NCI-H2107 (cell line): ENCODE data around the gene DPP6.

Source experiments
- DNase-seq: peaks from one replicate; lab custom pipeline; 2025; lab: John Stamatoyannopoulos, UW

The DPP6 gene

DNA sequence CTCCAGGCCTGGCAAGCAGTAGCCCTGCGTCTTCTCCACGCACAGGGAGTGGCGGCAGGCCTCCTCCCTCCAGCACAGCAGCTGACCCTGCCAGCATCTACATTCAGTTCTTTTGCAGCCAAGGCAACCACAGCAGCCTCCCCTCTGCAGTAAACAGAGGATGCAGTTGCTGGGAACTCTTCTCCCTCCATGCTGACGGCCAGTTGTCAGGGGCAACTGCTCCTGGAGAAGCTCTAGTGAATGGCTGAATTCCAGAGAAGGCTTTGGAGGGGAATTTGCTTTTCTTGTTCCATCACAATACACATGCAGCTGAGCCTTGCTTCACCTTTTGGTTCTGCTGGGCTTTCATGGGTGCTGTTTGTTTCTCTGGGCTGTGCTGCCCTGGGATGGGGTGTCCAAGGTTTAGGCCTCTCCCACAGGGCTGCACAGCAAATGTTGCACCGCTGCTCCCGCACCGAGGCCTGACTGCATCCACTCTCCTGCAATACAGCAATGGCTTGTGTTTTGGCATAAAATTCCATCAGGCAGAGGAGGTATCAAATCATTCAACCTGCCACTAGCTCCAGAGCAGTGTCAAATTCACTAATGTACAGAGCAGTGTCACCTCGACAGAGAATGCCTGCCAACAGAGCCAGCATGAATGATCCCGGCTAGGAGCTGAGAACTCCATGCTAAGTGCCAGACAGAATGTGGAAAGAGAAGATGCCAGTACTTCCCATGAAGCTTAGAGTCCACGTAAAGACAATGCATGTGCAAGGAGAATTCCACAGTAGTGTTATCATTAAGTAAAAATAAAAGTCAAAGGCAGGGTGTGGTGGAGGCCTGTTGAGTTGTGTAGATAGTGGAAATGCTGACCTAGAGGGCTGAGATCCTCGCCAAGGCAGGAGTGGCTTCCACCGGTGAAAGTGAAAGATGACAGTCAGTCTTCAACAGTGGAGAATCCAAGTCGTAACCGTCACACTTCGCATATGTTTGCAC is 399.6 kb downstream of the DPP6 start:
- DNase-seq = no peak

DNA sequence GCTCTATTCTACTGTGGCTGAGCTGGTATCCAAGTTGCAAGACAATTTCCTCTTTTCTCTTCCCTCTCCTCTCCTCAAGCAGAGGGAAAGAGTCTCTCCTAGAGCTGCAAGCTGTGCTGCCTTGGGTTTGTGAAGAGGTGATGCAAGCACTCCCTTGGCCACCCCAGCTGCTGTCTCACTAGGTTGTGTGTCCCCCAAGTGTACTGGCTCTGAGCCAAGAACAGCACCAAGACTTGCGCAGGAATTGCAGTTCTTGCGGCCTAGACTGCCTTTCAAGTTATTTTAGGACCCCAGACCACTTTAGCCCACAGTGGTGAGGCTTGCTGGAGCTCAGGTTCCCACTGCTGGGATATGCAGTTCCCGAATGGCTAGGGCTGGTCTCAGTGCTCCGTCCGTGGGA is 411.6 kb downstream of the DPP6 start:
- no peak for DNase-seq

DNA sequence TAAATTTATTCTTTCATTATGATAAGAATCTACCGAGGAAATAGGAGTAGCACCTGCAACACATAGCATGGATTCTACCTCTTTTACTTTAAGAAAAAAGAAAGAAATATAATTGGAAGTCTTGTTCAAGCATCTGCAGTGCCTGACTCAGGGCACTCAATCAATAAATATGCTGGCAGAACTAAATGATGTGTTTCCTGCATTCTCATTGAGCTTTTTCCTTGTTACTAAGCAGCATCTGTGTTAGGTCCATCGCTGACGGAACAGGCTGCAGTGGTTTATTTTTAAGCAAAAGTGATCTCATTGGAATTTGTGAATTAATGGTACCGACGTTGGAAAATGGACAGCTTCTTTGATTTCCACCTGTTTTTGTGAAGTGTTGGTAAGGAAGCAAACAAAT is 417.5 kb downstream of the DPP6 start:
- no peak for DNase-seq

DNA sequence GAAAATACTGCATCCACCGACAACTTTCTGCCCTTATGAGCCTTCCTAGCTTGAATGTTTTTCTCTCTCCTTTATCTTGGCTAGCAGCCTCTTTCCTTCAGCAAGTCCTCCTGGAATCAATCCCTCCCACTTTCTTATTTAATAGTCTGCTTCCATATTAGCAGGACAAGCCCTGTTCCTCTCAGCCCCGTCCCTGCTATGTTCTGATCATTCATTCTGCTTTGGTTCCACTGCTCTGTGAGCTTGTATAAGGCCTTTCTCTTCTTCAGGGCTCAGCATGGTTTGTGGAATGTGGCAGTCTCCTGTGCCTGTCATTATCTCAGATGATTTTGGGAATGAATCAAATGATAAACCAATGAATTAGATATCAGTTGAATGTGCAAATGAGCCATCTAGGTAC is 420.1 kb downstream of the DPP6 start:
- no peak for DNase-seq

DNA sequence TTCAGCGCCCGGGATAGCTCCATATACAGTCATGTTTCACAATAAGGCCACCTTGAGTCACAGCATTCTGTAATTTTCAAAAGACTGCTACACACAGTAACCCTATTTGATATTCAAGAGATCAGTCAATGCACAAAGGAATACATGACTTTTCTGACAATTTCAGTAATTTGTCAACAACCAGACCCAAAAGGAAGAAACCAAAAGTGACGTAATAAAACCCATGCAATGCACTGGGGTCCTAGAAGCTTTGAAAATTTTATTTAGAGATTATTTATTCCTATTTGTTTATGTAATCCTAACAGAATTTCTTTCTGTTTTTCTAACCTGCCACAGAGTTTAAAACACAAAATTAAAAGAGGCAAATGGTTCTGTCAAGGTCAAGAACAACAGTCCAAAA is 421.2 kb downstream of the DPP6 start:
- DNase-seq = no peak

DNA sequence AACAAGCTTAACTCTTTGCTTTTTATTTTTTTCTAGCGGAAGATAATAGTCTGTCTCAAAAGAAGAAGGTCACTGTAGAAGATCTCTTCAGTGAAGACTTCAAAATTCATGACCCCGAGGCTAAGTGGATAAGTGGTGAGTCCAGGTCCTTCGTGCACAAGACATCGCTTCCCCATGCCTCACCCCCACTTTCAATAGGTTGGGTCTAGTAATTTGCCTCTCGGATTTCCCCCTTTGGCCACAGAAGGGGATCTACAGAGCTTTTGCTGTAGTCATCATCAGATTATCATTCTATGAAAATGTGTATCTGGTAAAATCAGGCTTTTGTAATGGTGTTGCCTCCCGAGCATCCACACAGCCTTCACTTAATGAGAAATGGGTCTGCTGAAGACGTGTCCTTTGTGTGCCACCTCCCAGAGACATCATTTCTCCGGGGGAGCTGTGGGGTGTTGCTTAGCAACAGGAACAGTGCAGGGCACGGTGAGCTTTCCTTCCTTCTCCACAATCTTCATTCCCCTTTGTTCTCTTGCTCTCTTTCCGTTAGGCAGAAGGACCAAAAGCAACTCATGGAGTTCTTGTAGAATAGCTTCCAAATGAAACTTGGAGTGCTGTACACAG is 422.8 kb downstream of the DPP6 start:
- no peak for DNase-seq

DNA sequence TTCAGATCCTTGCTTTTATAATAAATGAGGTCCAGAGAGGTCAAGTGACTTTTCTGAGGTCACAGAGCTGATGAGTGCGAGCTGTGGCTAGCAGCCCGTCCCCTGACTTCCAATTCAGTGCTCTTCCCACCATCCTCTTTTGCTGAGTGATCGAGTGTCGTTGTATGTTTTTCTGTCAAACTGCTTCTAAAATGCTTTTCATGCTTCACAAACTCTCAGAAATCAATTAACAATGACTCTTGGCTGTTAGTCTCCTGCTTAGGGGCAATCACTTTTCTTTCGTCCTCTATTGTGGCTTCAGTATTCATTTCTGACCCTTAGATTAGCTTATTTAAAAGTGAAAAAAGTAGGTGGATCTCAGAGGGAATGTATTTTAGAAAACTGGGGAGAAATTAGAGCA is 423.7 kb downstream of the DPP6 start:
- no peak for DNase-seq

DNA sequence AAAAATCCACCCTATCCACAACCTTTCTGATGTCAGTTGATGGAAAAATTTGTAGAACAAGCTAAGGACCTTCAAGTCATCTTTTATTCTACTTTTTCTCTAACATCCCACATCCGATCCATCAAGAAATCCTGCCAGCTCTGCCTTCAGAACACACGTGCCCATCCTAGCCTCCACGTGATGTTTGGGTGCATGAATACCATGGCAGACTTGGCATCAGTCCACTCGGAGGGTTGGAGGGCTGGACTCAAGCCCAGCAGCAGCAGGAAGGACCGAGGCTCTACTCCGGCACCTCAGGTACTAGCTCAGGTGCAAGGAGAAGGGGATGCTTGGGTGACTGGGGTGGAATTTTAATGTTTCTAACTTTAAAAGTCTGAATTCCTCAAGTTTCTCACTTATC is 428.6 kb downstream of the DPP6 start:
- no peak for DNase-seq

DNA sequence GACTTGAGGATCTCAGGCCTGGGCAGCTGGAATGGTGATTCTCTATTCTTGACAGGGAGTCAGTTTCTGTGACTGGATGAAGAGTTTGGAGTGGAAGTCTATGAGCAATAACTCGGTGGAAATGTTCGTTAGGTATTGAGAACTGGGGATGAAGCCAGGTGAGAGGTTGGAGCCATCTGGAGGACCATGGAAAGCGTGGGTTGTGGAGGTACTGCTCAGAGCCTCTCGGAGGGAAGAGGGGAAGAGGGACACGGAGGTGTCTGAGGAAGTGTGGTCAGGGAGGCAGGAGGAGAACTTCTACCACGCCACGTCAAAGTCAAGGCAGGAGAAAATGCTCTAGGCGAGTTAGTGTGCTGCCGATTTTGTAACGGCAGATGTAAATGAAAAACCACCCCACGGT is 430.7 kb downstream of the DPP6 start:
- DNase-seq = no peak

DNA sequence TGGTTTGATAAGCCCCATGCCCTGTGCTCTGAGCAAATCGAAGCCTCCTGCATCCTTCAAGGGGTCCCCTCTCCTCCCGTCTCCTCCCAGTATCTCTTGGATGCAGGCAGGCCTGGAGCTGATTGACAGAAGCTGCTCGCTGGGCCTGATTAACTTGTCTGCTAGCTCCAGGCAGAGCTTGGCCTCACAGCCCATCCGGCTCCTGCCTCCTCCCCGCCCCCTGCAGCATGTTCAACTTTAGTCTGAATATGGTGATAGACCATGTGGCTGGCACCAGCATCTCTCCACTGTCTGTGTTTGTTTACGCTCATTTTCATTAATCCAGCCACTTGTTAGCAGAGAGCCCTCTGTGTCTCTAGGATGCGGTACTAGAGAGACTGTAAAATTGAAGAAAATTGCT is 432.2 kb downstream of the DPP6 start:
- DNase-seq = no peak

DNA sequence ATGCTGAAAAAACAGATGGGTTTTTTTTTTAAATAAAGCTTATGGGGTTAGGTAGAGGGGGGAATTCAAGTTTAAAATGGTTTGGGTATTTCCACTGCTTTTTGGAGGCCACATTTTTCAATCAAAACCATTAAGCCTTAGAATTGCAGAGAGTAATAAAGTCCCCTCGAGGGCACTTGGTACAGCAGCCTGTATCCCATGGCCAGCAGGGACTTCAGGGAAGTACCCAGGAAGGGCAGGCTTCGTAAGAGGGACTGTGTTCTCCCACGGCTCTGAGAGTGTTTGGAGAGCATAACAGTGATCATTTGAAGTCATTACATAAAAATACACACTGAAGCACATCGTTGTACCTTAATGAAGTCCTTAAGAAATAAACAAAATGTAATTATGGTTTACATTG is 432.7 kb downstream of the DPP6 start:
- no peak for DNase-seq

DNA sequence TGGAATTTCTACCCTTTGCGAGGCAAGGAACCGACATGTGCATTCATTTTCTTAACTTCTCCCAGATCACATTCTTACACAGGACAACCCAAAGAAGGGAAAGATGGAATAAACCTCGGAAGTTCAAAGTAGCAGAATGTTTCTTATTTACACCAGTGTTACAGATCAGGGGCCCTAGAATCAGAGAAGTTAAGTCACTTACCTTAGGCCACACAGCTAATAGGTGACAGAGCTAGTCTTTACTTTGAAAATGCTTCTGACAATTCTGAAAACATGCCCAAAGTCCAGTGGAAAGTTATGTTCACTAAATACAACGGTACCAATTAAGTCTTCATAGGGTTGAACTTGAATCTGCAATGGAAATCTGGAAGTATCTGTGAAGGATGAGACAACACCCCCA is 437.7 kb downstream of the DPP6 start:
- no peak for DNase-seq

DNA sequence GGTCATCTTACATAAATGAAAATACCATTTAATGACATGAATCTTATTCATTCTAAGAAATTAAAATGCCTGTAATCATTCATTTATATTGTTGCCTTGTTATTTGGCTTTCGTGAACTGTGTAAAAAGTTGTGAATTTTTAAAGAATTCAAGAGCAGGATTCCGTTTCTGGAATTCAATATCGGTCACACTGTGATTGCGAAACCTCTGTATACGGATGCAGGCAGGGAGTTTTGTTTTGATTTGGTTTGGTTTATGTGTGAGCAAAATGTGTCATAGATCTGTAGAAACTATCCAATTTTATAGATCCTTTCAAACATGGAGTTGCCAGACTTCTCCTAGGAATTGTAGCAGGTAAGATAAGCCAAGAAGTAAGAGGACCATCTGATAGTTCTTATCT is 441.4 kb downstream of the DPP6 start:
- no peak for DNase-seq

DNA sequence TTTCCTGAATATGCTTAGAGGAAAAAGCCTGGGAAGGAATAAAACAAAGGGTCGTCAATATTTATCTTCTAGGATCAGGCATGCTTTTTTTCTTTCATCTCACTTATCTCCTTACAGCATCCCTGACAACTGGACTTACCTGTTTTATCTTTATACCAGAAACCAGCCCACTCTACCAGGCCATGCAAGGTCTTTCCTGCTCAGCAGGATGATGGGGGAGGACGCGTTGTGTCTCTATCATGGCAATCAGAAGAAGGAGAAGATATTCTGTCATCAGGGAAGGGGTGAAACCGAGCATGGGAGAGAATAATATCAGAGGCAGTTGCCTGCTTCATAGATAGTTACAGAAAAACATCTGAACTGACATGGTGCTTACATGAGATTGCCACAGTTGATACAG is 445.6 kb downstream of the DPP6 start:
- DNase-seq = no peak

DNA sequence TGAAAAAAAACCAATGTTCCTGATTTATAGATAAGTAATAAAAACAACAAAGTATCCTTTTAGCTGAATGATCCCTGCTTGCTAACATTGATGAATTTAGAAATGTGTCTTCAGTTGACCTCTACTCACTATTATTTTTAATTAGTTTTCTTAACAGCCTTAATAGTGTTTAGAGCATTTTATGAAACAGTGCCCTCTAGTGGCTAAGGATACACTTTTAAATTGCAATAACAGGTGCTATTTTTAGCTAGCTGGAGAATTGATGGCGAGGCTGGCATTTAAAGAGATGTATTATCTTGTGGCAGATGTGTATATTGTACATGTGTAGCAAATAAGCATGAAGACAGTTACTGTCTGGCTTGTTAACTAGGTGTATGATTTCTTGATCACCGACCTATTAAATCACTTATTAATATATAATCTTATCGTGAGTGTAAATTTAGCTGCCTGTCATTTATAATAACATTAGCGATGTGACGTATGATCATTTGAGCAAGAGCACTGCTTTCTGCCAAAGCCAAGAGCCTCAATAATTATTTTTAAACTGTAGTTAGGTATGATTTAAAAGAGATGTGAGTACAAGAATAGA is 451.9 kb downstream of the DPP6 start:
- DNase-seq = peak; percentile 15

DNA sequence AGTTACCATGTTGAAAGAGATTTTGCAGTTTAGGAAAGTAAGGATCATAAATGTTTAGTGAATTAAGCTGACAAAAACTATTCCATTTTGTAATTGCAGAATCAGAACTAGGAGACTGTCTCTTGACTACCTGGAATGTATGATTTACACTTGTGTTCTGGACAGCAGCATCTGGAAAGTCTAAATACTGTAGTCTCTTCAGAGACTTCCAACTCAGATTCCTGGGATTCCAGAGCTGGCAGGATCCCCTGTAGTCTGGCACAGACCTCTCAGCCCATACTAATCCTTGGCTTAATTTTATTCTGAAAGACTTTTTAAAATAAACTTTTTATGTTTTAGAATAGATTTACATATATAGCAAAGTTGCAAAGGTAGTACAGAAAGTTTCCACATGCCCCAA is 452.7 kb downstream of the DPP6 start:
- no peak for DNase-seq

DNA sequence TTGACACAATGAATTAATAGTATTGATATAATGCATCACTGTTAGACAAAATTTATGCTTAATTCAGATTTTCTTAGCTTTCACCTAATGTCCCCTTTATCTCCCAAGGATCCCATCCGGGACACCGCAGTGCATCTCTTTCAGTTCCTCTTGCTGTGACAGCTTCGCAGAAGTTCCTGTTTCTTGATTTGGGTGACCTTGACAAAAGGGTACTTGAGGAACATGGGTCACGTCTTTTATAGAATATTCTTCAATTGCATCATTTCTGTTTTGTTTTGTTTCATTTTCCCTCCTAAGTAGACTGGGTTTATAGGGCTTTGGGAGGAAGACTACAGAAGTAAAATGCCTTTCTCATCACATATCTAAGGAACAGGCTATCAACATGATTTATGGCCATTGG is 453.2 kb downstream of the DPP6 start:
- DNase-seq = no peak

DNA sequence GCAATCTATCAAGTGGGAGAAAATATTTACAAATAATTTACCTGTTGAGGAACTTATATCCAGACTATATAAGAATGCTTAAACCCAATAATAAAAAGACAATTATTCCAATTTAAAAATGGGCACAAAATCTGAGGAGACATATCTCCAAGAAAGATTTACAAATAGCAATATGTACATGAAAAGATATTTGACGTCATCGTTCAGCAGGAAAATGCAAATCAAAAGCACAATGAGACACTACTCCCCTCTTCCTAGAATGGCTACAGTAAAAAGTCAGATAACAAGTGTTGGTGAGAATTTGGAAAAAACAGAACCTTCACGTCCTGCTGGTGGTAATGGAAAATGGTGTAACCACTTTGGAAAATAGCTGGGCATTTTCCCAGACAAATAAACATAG is 457.0 kb downstream of the DPP6 start:
- DNase-seq = no peak

DNA sequence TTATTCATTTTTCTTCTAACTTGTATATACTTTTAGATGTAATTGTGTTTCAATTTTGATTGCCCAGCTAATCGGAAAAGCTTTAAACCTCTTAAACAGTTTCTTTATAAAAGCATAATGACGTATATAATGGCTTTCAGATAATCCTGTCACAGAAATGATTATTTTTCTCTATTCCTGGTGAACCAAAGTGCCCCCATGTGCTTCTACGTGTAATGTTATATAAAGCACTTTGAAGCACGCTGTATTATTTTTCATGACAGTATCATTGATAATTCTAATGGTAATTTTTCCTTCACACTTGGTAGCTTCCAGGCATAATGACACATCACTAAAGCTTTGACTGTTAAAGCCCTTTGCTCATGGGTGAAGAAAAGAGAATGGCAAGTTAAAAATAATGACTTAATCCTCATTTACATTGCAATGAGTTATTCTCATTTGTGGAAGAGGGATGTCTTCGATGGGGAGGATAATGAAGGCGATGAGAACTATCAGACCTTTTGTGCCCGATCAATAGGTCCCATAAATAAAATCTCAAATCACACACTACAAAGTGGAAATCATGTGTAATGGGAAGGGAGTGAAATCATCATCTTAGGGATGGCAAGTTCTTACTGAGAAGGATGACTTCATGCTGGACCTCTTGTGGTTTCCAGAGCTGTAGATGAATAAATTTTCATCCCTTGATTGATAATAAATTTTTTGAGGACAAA is 460.1 kb downstream of the DPP6 start:
- no peak for DNase-seq

DNA sequence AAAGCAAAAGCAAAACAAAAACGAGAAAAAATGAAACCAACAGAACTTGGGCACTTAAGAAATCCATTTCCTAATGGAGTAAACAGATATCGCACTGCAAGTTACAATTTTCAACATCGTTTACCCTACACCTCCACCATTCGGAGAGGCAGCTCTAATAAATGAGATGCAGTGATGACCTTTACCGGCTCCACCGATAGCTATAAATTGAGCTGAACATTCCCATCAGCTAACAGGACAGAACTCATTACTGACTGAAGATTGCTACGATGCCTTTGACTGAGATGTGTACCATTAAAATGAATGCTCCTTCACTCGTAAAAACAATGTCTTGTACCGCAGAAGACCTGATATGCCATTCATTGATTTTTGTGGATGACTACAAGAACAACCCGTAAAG is 465.6 kb downstream of the DPP6 start:
- no peak for DNase-seq

DNA sequence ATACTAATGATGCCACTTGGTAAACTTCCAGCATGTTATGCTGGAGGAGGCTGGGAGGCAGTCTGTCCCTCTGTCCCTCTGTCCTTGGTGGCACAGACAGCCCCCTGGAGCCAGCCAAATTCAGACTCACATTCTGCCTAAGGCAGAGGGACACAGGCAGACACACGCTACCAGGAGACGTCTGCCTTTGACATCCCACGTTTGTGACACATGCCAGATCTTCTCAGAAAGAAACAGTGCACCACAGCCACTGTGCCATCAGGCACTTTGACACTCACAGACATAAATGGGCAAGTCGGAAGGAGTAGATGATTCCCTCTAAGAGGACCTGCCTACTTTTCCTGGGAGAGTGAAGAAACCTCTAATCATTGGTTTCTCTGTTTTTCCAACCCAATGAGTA is 467.0 kb downstream of the DPP6 start:
- no peak for DNase-seq

DNA sequence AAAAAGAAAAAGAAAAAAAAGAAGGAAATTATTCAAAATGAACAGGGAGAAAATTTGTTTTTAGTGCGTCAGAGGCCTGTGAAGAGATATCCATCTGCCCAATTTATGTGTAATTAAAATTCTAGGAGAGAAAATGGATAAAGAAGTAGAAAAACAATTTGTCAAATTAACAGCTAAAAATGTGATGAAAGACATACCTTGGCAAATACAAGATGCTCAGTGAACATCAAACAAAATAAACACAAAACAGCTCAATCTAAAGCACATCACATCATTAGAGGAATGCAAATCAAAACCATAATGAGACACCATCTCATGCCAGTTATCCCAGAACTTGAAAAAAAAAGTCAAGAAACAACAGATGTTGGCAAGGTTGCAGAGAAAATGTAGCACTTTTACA is 477.9 kb downstream of the DPP6 start:
- no peak for DNase-seq

DNA sequence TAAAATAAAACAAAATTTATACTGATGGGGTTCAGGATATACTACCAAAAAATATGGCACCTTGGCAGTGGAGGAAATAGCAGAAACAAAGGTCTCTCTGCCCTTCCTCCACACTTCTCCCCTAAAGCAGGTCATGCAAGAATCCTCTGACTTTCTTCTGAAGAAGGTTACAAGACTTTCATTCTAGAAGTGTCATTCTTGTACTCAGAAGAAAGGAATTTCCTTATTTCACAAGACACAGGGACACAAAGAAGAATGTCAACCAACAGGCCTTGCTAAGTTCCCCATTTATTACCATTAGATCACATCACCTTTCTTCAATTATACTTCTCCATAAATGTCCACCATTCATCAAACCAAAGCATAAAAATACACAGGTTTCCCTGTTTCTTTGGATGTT is 480.6 kb downstream of the DPP6 start:
- DNase-seq = no peak
